GM21619 (cell line): ENCODE measurements around the gene CTU2.

ENCODE experiments used
- ATAC-seq: cut with Tn5 transposase; IDR thresholded peaks from one replicate; pipeline ENCODE4 v1.9.1; 2021; ENCODE audit not compliant: unreplicated experiment

The CTU2 gene

DNA sequence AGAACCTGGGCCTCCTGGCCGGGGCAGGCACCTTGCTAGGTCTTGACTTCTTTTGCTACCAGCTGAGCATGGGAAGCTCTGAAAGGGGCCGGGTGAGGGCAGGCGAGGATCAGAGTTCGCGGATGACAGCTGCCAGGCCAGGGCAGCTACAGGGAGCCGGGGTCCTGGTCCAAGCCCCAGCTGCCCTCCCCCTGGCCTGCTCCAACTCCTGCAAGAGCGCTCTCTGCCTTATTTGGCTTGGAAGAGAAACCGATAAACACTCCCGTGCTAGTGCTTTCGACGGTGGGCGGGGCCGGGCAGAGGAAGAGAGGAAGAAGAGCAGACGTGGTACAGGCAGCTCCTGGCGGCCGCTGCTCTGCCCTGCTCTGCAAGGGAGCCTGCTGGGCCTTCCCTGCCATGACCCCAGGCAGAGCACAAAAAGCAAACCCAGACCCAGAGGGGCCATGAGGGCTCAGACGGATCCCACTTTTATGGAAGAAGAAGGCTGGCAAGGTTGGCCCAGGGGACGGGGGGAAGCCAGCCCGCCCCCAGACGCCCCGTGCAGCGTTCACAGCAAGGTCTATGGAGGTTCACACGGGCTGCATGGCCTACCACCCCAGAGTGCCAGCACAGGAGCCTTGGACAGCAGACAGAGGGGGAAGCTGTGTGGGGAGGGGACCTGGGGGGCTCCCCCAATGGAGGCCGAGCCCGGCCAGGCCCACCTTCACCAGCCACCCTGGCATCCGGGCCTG, 53.1 kb downstream of the CTU2 start:
- ATAC-seq: no peak

DNA sequence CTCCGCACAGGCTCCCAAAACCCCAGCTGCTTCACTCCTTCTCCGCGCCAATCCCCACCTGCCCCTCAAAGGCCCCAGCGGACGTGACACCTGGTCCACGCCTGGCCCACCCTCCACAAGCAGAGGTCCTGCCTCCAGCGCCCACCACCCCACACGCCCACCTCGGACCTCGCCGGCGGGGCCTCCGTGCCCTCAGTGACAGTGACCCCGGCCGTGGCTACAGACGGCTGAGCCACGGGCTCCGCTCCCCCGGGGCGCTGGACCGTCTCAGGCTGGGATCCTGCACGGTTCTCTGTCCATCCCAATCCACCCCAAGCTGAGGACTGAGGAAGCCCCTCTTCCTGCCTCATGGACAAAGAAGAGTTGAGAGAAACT, 53.7 kb downstream of the CTU2 start:
- no peak for ATAC-seq

DNA sequence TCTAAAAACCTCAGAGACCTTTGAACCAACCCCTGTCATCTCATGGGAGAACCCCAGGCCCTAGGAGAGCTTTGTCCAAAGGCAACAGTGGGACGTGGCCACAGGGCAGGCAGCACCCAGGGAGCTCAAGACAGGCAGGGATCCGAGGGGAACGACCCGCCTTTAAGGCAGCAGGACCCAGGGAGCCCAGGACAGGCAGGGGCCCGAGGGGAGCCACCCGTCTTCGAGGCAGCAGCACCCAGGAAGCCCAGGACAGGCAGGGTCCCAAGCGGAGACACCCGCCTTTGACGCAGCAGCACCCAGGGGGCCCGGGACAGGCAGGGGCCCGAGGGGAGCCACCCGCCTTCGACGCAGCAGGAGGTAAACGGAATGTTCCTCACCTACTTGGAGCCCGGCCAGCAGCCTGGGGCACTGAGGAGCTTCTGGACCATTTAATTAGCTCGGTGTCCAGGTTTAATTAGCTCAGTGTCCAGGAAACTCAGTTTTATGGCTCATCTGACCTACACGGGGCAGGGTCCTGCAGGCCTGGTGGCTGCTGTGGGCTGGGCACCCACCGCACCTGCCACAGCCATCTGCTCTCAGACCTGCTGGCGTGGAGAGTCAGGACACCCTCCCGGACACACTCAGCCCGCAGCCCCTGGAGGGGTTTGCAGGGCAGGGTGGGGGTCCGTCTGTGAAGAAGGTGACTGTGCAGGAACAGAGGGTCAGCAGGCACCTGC, 54.3 kb downstream of the CTU2 start:
- no peak for ATAC-seq

DNA sequence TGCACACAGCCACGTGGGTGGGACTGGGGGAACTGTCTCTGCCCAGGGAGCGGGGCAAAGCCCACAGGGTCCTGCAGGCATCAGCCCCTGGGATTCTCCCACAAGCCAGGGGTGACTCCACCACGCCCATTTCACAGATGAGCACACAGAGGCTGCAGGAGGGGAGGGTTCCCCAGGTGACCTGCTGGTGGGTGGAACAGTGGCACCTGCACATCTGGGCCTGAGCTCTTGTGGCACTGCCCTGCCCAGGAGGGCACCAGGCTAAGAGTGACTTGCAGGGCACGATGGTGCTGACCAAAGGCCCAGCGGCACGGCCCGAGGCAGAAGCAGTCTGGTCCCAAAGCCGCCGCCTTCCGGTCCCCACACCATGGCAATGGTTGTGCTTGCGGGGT, 54.8 kb downstream of the CTU2 start:
- ATAC-seq: no peak

DNA sequence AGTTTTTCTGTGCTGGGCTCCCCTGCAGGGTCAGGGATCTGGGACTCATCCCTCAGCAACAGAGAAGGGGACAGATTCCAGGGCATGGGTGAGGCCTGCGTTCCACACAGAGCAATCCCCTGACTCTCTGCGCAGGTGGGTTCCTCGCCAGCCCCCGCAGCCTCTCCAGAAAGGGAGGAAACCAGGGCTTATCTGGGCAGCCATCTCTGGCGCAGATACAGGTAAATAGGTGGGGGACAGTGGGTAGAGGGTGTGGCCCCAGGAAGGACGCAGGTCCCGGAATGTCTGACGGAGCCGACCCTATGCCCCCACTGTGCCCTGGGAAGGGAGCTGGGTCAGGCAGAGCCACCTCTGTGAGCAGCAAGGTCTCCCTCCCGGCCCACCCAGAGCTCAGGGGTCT, 55.5 kb downstream of the CTU2 start:
- no peak for ATAC-seq

DNA sequence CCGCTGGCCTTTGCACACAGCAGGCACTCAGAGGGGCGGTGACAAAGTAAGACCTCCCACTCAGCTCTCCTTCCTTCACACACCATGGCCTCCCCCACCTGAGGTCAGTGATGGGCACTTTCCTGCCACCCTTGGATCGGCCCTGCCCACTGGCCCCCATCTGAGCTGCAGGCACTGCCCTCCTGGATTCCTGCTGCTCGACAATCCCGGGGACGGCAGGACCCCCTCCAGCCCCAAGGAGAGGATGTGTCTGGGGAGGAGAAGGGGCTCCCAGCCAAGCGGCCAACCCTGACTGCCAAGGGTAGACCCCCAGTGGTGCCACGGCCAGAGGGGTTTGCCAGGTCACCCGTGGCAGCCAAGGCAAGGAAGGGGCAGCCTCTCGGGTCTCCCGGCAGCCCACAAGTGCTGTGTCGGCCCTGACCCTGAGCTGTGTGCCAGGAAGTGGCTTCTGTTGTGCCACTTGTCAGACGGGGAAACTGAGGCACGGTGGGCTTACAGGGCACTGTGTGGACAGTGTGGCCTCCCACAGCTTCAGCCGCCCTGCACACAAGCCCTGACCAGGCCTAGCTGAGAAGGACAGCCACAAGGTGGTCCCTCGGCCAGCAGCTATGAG, 56.1 kb downstream of the CTU2 start:
- ATAC-seq: no peak

DNA sequence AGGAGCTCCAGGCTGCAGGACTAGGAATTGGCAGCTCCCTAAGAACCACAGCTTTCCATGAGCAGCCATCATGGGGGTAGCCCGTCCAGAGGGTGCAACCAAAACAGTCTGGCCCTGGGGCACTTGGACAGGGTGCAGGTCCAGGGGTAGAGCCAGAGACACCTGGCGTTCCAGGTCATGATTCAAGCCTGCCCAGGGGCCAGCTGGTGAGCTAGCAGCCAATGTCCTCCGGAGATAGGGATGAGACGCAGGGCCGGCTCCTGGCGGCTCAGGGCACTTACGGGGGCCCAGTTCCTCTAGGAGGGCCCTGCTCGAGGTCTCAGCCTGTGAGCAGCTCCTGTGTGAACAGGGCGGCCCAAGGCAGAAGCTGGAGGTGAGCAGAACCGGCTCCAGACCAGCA, 56.6 kb downstream of the CTU2 start:
- ATAC-seq: no peak

DNA sequence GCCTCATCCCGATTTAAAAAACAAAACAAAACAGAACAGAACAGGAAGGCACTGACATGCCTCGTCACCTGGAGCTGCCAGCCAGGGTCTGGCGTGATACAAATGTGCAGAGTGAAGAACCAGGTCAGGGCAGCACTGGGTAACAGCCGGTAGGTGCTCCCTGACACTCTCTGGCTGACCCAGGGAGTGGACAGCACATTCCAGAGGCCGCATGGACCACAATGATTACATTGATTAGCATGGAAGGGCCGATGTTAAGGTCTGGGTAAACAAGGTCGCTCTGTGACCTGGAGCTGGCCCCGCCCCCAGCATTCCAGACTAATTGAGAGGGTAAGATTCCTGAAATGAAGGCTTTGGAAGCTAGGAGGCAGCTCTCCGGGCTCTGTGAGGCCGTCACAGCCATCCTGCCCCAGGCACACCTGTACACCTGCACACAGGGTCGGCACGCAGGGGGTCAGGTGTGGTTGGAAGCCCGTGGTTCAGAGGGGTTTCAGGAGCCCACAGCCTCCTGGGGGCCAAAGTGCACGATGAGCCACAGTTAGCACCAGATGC, 57.3 kb downstream of the CTU2 start:
- ATAC-seq: no peak

DNA sequence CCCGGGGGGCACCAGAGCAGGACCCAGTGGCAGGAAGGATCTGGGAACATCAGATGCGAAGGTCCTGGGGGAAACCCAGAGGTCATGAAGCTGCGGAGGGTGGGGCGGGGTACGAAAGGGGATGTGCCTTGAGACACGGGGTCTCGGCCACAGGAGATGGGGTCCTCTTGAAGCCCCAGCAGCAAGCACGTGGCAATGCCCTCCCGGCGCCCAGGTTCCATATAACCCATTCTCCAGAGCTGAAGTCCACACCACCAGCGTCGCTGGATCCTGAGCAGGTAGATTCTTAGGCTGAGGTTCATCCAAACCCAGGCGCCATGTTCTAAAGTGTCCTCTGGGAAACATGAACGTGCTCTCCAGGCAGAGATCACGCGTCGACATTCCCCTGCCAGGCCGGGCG, 57.8 kb downstream of the CTU2 start:
- no peak for ATAC-seq

DNA sequence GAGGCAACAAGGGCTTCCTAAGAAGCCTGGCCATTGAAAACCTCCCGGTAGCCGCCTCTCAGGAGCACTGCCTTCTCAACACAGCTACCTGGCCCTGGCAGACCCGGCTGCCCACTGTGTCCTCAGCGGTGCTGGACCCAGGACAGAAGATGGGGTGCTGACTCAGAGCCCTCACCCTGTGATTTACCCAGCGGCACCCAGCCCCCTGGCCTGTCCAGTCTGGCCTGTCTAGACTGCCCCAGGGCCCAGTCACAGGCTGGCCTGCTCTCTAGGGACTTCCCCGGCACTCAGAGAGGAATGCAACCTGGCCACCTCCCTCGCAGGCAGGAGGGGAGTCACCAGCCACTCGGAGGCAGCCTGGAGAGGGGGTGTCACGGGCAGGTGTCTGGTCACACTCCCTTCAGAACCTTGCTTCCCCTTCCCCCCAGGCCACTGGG, 58.6 kb downstream of the CTU2 start:
- no peak for ATAC-seq
